Stimulated activated CD8-positive, alpha-beta memory T cell treated with anti-CD3 and anti-CD28 coated beads, Interleukin-4, amount 100 ng/mL, for 1 hour (primary cell): ENCODE results near the gene NFASC.

Experiments used
- DNase-seq, 2 donors: peaks; one replicate each; pipeline ENCODE4 v3.0.0-alpha.2; 2020; ENCODE audit warnings: low read depth in 2 of 2, low spot score in 1 of 2

NFASC gene

GRCh38 chr1:204858363-204858821 is 12.3 kb upstream of the NFASC start:
- DNase-seq = no peak

- DNase-seq = no peak
Observed at GRCh38 chr1:204859861-204860267, 10.8 kb upstream of the NFASC start.

- DNase-seq = no peak
Observed at GRCh38 chr1:204863024-204863423, 7.6 kb upstream of the NFASC start.

- DNase-seq = no peak
Observed at GRCh38 chr1:204863730-204864129, 6.9 kb upstream of the NFASC start.

GRCh38 chr1:204866051-204866596 is 4.5 kb upstream of the NFASC start:
- no peak for DNase-seq

- no peak for DNase-seq
Observed at GRCh38 chr1:204867203-204867602, 3.5 kb upstream of the NFASC start.

GRCh38 chr1:204867666-204868339 is 2.9 kb upstream of the NFASC start:
- no peak for DNase-seq

- no peak for DNase-seq
Observed at GRCh38 chr1:204868340-204868700, 2.3 kb upstream of the NFASC start.

GRCh38 chr1:204869097-204869496 is 1.6 kb upstream of the NFASC start:
- no peak for DNase-seq

GRCh38 chr1:204871405-204872037 is 859 bp downstream of the NFASC start:
- no peak for DNase-seq

GRCh38 chr1:204872262-204872881 is 1.7 kb downstream of the NFASC start:
- no peak for DNase-seq

GRCh38 chr1:204873176-204873575 is 2.5 kb downstream of the NFASC start:
- no peak for DNase-seq

- no peak for DNase-seq
Observed at GRCh38 chr1:204873714-204874113, 3.1 kb downstream of the NFASC start.

GRCh38 chr1:204874274-204874673 is 3.6 kb downstream of the NFASC start:
- no peak for DNase-seq

GRCh38 chr1:204875255-204875654 is 4.6 kb downstream of the NFASC start:
- no peak for DNase-seq

- no peak for DNase-seq
Observed at GRCh38 chr1:204878621-204879234, 8.1 kb downstream of the NFASC start.

- no peak for DNase-seq
Observed at GRCh38 chr1:204879351-204879750, 8.7 kb downstream of the NFASC start.

- DNase-seq = no peak
Observed at GRCh38 chr1:204880906-204881305, 10.2 kb downstream of the NFASC start.

GRCh38 chr1:204882479-204882878 is 11.8 kb downstream of the NFASC start:
- DNase-seq = no peak

- DNase-seq = no peak
Observed at GRCh38 chr1:204883405-204883804, 12.7 kb downstream of the NFASC start.

- DNase-seq = no peak
Observed at GRCh38 chr1:204885288-204885711, 14.6 kb downstream of the NFASC start.

GRCh38 chr1:204885790-204886189 is 15.1 kb downstream of the NFASC start:
- no peak for DNase-seq
